Smooth muscle cell (in vitro differentiated cells): Measurements from ENCODE around the gene KLK13. TPM values are rescaled to one million over a fixed set of nuclear protein-coding genes. Genes with fewer than 3 reads are reported as not detected.

ENCODE experiments used
- DNase-seq: peaks from one replicate; lab custom pipeline; 2025; ENCODE audit not compliant: unreplicated experiment; lab: John Stamatoyannopoulos, UW
- H2AFZ ChIP-seq: fragments of 200-600 bp; sonication (generic); 2 replicates; pipeline ENCODE4 v1.6.0; 2016; ENCODE audit warnings: antibody characterized with exemption, low read depth, mild to moderate bottlenecking
- H3F3A ChIP-seq: fragments of 200-600 bp; sonication (generic); 2 replicates; pipeline ENCODE4 v1.6.0; 2017; ENCODE audit warnings: antibody characterized with exemption, low read depth
- H3K27ac ChIP-seq: fragments of 200-600 bp; sonication (generic); 2 replicates; pipeline ENCODE4 v1.5.1; 2016; ENCODE audit warnings: low read depth, mild to moderate bottlenecking
- H3K27me3 ChIP-seq: fragments of 200-600 bp; sonication (generic); 2 replicates; pipeline ENCODE4 v1.6.1; 2016; ENCODE audit warnings: low read depth, mild to moderate bottlenecking
- H3K36me3 ChIP-seq: fragments of 200-600 bp; sonication (generic); 2 replicates; pipeline ENCODE4 v1.5.1; 2016; ENCODE audit warnings: low read depth
- H3K4me1 ChIP-seq: fragments of 200-600 bp; sonication (generic); 2 replicates; pipeline ENCODE4 v1.5.1; 2016; ENCODE audit warnings: low read depth
- H3K4me2 ChIP-seq: fragments of 200-600 bp; sonication (generic); 2 replicates; pipeline ENCODE4 v1.6.0; 2016; ENCODE audit warnings: mild to moderate bottlenecking
- H3K4me3 ChIP-seq: fragments of 200-600 bp; sonication (generic); 2 replicates; pipeline ENCODE4 v1.5.1; 2016; ENCODE audit warnings: mild to moderate bottlenecking
- H3K79me2 ChIP-seq: fragments of 200-600 bp; sonication (generic); 2 replicates; pipeline ENCODE4 v1.6.0; 2016; ENCODE audit warnings: low read depth, mild to moderate bottlenecking
- H3K9ac ChIP-seq: fragments of 200-600 bp; sonication (generic); 2 replicates; pipeline ENCODE4 v1.6.0; 2016; ENCODE audit warnings: low read depth
- H3K9me3 ChIP-seq: fragments of 200-600 bp; sonication (generic); replicated peaks from 2 replicates; pipeline ENCODE4 v1.5.1; 2016; ENCODE audit warnings: low read depth
- H4K20me1 ChIP-seq: fragments of 200-600 bp; sonication (generic); 2 replicates; pipeline ENCODE4 v1.6.0; 2016; ENCODE audit warnings: low read depth
- CTCF ChIP-seq: fragments of 200-600 bp; sonication (generic); IDR thresholded peaks from 2 replicates; pipeline ENCODE4 v1.5.1; 2017; ENCODE audit warnings: borderline replicate concordance, mild to moderate bottlenecking, antibody characterized with exemption; ENCODE audit not compliant: insufficient read depth, poor library complexity, severe bottlenecking
- WGBS: methylation state at CpG from one replicate; pipeline ENCODE4 v1.1.7; 2016; ENCODE audit warnings: low lambda C conversion rate; 5-methylcytosine and 5-hydroxymethylcytosine counted together
- polyA plus RNA-seq: library from polyadenylated mRNA; unstranded; fragments of >200 nt; fragmentation: Nextera tagmentation; extraction: Ambion mirVana; gene quantifications from 2 replicates; pipeline ENCODE4 v1.2.1, GENCODE V29; 2016
- total RNA-seq: library from RNA; depleted of rRNA; stranded (reverse); fragments of >200 nt; gene quantifications from 2 replicates; pipeline ENCODE4 v1.2.3, GENCODE V29; 2014

Gene KLK13
- total and polyA plus RNA-seq, 2 experiments from 2014 or later = 0.72 to 1.3 TPM

- H2AFZ ChIP-seq = no peak overlapping the region
- H3K4me2 ChIP-seq = no peak overlapping the region
- H3K9ac ChIP-seq = no peak overlapping the region
- no peaks in the 10 kb centered on the region for H3K36me3 ChIP-seq
- no peak overlapping the region for H3K27ac ChIP-seq
- H3K9me3 ChIP-seq = no peaks in the 10 kb centered on the region
- H3F3A ChIP-seq = peaks cover 3% of the 10 kb centered on the region
- no peaks in the 10 kb centered on the region for H3K4me1 ChIP-seq
- H3K27me3 ChIP-seq = no peaks in the 10 kb centered on the region
- TF ChIP-seq CTCF = no peak
- no peak for DNase-seq
- no peak overlapping the region for H3K4me3 ChIP-seq
- no peaks in the 10 kb centered on the region for H3K79me2 ChIP-seq
- 90% methylated on average over 8 of the region's 8 CpGs for WGBS
- peaks cover 28% of the 10 kb centered on the region for H4K20me1 ChIP-seq
Observed at GRCh38 chr19:51093101-51093500, 28.2 kb upstream of the KLK13 start.

GRCh38 chr19:51091895-51092873 lies 27.3 kb upstream of the KLK13 start:
- Histone ChIP-seq H3K27ac (no peak overlapping the region), H3K9ac (no peak overlapping the region), H3K79me2 (no peaks in the 10 kb centered on the region), H3K4me1 (no peaks in the 10 kb centered on the region), H3K36me3 (no peaks in the 10 kb centered on the region), H3K9me3 (no peaks in the 10 kb centered on the region), H3K4me2 (no peak overlapping the region), H3F3A (peaks cover 3% of the 10 kb centered on the region), H3K4me3 (no peak overlapping the region), H4K20me1 (peaks cover 22% of the 10 kb centered on the region), H3K27me3 (no peaks in the 10 kb centered on the region), H2AFZ (no peak overlapping the region)
- TF ChIP-seq CTCF = no peak
- 69% methylated on average over 16 of the region's 16 CpGs for WGBS
- DNase-seq = no peak

- H3K9ac ChIP-seq = no peak overlapping the region
- no peak overlapping the region for H3K4me3 ChIP-seq
- H3F3A ChIP-seq = no peaks in the 10 kb centered on the region
- no peak for DNase-seq
- no peaks in the 10 kb centered on the region for H3K36me3 ChIP-seq
- H3K27me3 ChIP-seq = no peaks in the 10 kb centered on the region
- no peak overlapping the region for H3K4me2 ChIP-seq
- peaks cover 14% of the 10 kb centered on the region for H4K20me1 ChIP-seq
- H2AFZ ChIP-seq = no peak overlapping the region
- TF ChIP-seq CTCF = no peak
- no peaks in the 10 kb centered on the region for H3K9me3 ChIP-seq
- H3K27ac ChIP-seq = no peak overlapping the region
- 88% methylated on average over 10 of the region's 10 CpGs for WGBS
- no peaks in the 10 kb centered on the region for H3K79me2 ChIP-seq
- H3K4me1 ChIP-seq = no peaks in the 10 kb centered on the region
Observed at GRCh38 chr19:51091126-51091525, 26.2 kb upstream of the KLK13 start.
